HG02571 (cell line): ENCODE results near the gene DNMT3L.
"Not testable (repeated sequence)": the region's sequence is repeated elsewhere in the genome, so short reads cannot be mapped to it uniquely, and the experiment has no call there.

ENCODE experiments used
- ATAC-seq: cut with Tn5 transposase; IDR thresholded peaks from one replicate; pipeline ENCODE4 v1.9.1; 2021; ENCODE audit warnings: mild to moderate bottlenecking, moderate library complexity; ENCODE audit not compliant: unreplicated experiment

DNMT3L gene

DNA sequence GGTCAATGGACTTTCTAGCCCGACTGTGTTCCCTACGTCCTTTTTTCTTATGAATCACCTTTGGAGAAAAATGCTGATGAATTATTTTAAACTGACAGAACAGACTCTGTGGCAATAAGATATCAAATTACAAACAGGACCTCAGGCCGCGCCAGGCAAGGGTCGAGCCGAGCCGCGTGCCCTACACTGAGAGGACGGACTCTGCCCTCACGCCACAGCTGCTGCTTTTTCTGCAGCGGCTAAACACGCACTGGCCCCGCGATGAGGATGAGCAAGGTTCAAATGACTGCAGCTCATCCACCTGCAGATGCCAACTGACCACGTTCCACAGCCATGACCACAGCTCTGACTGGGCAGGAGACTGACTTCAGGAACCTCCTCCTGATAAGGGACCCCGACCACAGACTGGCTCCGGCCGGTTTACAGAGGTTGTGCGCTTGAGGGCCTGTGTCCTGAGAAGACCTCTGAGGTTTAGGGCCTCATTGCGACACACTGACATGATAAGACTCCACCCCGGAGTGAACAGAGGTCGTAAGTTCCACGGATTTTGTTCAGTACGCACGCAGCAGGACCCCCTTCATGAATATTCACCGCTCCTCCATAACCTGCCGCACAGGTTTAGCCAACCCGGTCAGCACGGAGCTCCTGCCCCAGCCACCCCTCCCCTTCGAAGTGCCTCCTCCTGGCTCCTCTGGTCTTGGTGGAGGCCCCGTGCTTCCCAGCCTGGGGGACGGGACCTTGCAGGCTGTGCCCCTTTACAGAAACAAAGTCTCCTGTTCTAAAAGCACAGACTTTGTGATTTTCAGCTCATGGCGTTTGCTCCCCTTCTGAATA, 12.3 kb downstream of the DNMT3L start:
- ATAC-seq: not testable (repeated sequence)

- not testable (repeated sequence) for ATAC-seq
Measured at GRCh38 chr21:44247904-44248303, 13.8 kb downstream of the DNMT3L start.

DNA sequence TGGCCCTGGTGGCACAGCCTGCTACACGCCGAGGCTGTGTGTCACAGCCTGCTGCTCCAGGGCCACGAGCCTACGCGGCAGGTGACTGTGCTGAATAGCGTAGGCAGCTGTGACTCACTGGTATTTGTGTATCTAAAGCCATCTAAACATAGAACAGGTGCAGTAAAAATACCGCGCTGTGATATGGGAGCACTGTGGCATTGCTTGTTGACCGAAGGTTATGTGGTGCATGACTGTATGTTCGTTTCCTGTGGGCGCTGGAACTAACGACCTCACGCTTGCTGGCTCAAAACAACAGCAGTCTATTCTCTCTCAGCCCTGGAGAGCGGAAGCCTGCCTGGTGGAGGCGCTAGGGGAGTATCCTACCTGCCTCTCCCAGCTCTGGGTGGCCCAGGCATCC, 17.7 kb downstream of the DNMT3L start:
- ATAC-seq: not testable (repeated sequence)

DNA sequence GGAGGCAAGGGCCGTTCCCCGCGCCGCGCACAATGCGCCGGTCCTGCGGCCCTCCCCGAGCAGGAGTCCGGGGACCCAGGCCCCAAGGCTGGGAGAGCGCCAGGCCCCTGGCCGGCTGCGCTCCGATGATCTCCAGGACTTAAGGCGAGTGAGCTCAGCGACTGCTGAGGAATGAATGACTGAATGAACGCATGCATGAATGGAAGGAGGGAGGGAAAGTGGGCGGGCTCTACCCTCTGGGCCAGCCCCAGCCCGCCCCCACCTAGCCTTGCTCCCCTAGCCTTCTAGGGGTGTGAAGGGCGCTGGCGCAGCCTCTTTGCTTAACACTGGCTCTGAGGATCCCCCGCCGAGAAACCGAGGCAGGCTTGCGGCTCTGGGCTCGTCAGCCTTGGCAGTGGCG, 20.4 kb downstream of the DNMT3L start:
- peak; percentile 33 for ATAC-seq

DNA sequence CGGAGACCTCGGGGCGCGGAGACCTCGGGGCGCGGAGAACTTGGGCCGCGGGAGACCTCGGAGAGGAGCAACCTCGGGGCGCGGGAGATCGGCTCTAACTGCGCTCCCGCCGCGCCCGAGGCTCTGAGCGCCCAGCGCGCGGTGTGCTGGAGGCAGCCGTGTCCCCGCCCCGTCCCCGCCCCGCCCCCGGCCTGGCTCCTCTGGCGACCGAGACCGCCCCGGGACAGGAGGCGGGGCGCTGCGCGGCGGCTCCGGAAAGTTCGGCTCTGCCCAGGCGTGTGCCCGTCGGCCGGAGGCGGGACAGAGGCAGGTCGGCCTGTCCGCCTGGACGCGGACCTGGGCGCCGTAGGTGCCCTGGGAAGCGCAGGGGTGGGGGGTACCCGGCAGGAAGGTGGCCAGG, 20.9 kb downstream of the DNMT3L start, which contains the start of gene ICOSLG:
TSS of gene ICOSLG (minus strand) at position 102 of the 400 bp plus-strand sequence. CDS start 126 bp downstream, outside the sequence.
- ATAC-seq: not testable (repeated sequence)

GRCh38 chr21:44240353-44240752, 21.3 kb downstream of the DNMT3L start:
- not testable (repeated sequence) for ATAC-seq

DNA sequence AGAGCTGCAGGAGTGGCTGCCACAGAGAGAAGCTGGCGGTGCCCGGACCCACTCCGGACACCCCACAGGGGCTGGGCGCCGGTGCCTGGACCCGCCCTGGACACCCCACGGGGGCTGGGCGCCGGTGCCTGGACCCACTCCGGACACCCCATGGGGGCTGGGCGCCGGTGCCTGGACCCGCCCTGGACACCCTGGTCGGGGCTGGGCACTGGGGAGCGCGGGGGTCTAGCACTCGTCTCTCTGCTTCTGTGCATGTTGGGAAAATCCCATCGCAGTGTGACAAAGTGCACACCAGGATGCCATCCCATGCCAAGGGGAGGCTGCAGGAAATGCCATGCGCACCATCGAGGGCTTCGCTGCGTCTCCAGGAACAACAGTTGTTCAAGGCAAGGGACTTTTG, 32.1 kb downstream of the DNMT3L start:
- ATAC-seq: not testable (repeated sequence)

- ATAC-seq: not testable (repeated sequence)
Measured at GRCh38 chr21:44228109-44228508, 33.6 kb downstream of the DNMT3L start.

DNA sequence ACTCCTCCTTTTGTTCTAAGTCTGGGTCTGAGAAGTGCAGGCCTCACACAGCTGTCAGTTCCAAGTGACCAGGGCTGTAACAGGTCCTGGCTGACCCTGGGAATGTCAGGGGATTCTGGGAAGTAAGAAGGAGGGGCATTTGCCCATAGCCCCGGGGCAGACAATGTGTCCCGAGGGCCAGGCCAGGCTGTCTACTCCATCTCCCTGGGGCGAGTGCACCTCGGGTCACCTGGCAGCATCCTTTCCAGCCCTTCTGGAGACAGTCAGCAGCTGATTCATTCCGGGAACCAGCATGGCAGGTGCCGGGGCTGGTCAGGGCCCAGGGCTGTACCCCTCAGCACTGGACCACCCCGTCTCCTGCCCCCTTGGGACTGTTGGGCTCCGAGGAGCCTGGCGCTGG, 34.1 kb downstream of the DNMT3L start:
- ATAC-seq: not testable (repeated sequence)

DNA sequence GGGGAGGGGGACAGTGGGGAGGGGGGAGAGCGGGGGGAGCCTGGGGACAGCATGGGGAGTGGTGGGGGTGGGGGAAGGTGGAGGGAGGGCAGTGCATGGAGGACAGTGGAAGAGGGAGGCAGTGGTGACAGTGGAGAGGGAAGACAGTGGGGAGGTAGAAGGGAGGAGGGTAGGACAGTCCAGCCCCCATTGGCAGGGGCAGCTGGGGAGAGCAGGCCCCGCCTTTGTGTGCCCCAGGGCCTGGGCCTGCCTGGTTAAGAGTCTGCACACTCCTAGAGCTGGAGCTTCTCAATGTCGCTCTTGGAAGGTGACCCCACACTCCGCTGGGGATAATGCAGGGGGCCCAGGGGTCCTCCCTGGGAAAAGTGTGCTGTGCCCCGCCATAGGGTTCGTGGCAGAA, 36.1 kb downstream of the DNMT3L start:
- not testable (repeated sequence) for ATAC-seq

DNA sequence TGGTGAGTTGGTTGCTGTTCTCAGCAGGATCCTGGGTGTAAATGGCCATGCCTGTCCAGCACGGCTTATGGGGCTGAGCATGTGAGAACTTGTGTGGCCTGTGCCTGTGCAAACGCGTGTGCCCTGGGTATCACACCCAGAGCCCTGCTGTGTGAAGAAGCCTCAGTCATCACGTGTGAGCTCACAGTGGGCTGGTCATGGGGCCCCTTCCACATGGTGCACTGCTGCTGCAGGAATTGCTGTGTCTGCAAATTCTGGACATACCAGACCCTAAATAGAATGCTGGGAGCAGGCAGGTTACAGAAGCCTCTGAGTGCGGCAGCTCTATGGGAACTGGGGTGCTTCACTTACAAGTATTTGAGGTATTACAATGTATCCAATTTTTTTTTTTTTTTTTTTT, 38.4 kb downstream of the DNMT3L start:
- not testable (repeated sequence) for ATAC-seq

- not testable (repeated sequence) for ATAC-seq
Measured at GRCh38 chr21:44220674-44221073, 41.0 kb downstream of the DNMT3L start.

DNA sequence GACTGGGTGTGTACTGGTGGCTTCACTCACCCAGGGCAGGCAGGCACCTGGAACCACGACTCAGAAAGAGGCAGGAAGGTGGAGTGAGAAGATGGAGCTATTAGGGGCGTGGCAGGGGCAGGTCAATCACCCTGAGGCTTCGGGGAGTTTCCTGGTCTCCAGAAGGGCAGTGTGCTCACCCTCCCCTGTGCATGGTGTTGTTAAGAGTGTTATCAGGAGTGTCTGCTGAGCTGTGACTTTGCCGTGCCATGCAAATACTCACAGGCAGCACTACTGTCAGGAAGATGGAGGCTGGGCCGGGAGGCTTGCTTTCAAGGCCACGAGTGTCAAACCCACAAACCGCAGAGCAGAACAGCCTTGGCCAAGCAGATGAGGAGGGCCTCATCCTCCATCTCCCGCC, 43.2 kb downstream of the DNMT3L start:
- not testable (repeated sequence) for ATAC-seq

GRCh38 chr21:44211978-44212377, 49.7 kb downstream of the DNMT3L start:
- not testable (repeated sequence) for ATAC-seq

DNA sequence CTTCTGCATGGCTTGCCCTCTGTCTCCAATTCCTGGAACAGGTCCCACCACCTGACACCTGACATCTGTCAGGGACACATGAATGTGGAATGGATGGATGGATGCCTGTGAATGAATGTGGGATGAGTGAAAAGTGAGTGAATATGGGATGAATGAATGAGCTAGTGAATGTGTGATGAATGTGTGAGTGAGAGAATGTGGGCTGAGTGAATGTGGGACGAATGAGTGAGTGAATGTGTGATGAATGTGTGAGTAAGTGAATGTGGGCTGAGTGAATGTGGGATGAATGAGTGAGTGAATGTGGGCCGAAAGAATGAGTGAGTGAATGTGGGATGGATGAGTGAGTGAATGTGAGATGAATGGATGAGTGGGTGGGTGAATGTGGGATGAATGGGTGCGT, 50.1 kb downstream of the DNMT3L start:
- ATAC-seq: not testable (repeated sequence)

DNA sequence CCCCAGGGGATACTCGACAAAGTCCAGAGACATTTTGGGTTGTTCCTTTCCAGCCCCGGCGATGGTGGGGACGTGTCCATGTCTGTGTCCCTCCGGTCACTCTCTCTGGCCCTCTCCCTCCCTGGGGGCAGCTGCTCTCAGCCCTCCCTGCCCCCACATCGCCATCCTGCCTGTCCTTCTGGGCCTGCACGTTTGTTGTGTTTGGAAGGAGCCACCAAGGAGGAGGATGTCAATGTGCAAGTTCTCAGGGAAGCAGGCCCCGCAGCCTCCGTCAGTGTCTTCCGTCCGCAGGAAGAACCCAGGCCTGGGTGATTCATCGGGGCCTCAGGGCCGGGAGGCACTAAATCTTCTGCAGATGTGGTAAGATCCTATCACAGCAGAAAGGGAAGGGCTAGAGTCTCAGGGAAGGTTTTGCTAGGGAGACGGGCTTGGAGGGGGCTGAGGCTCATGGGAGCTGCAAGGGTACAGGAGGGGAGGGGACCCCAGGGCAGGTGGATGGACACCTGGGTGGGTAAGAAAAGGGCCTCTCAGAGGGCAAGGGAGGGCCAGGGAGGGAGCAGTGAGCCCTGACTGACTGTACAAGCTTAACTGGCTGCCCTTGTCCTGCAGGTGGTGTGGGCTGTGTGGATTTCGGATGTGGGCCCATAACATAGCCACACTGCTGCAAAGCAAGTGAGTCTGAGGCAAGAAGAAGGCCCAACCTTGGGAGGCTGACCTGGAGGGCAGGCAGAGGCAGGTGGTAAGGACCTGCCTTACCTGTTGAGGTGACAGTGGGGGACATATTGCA, 53.6 kb downstream of the DNMT3L start:
- not testable (repeated sequence) for ATAC-seq

- ATAC-seq: not testable (repeated sequence)
Measured at GRCh38 chr21:44206698-44207676, 54.7 kb downstream of the DNMT3L start.

DNA sequence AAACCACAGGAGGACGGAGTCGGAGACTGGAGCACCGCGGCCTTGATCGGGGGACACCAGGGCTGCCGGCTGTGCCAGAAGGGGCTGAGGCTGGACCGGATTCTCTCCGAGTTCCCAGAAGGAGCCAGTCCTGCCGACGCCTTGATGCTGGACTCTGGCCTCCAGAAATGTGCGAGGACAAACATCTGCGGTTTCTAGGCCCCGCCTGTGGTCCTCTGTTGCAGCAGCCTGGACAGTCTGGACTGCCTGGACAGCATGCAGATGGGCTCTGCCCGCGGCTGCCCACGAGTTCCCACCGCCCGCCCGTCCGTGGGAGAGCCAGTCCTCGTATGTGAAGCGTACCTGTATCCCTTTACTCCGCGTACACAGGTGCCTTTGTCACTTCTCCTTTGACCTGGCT, 55.5 kb downstream of the DNMT3L start:
- not testable (repeated sequence) for ATAC-seq

DNA sequence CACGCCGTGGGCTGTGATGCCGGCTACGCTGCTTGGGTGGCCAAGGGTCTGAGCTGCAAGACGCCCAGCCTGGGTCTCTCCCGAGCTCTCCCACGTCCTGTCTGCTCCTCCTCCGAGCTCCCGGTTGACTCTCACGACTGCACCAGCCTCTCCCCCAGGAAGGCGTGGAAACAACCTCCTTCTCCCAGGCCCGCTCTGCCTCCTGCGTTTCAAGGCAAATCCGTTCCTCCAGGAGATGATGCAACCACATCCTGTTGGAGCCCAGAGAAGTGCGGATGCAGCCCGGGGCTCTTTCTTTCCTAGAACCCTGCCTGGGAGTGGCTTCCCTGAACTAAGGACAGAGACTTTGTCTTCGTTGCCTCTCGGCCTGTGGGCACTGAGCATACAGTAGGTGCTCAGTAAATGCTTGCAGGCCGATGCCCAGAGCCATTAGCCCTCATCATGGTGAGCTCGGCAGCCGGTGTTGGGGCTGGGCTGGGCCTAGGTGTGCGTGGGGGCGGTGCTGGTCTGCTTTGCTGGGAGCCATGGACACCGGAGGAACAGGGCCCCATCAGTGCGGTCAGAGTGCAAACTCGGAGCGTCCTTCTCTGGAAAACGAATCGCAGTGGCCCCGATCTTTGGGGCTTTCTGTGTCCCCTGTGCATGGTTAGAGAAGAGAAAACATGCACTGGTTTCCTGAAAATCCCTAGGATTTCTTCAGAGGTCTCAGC, 59.0 kb downstream of the DNMT3L start:
- ATAC-seq: not testable (repeated sequence)

GRCh38 chr21:44199997-44200396, 61.7 kb downstream of the DNMT3L start:
- ATAC-seq: not testable (repeated sequence)
